Pancreas (tissue), 10 donors: ENCODE results near the gene MAGEE1. TPM values are rescaled to one million over a fixed set of nuclear protein-coding genes. Genes with fewer than 3 reads are reported as not detected.

Experiments used
- ATAC-seq, 4 donors: fragments of 200-7000 bp; cut with Tn5 transposase; one replicate each; pipeline versions ENCODE4 v1.8.0 to v1.9.1; 2020; ENCODE audit warnings: mild to moderate bottlenecking in 4 of 4, moderate library complexity in 4 of 4
- DNase-seq, 6 donors: peaks; one replicate each; pipeline ENCODE4 v3.0.0-alpha.2; 2020
- FAIRE-seq: peaks from 2 replicates; lab custom pipeline; 2012; peaks lifted over from hg19 to GRCh38; lab: Jason Lieb, UNC
- H3K27ac ChIP-seq, 4 donors: fragments of 200-600 bp; sonication (generic); 1 replicate in 3 of 4; 2 replicates in 1 of 4; pipeline versions ENCODE4 v1.5.0 to v1.8.0; 2020
- H3K27me3 ChIP-seq, 4 donors: fragments of 200-600 bp; one replicate each; pipeline ENCODE4 v1.8.0; 2021
- H3K36me3 ChIP-seq, 3 donors: fragments of 200-600 bp; sonication (generic) in 1 of 3; one replicate each; pipeline versions ENCODE4 v1.5.0 to v1.8.0; 2020 to 2021
- H3K4me1 ChIP-seq, 3 donors: fragments of 200-600 bp; one replicate each; pipeline ENCODE4 v1.8.0; 2021
- H3K4me3 ChIP-seq, 4 donors: fragments of 200-600 bp; sonication (generic) in 2 of 4; one replicate each; pipeline versions ENCODE4 v1.5.0 to v1.8.0; 2020 to 2021
- H3K9me3 ChIP-seq, 4 donors: fragments of 200-600 bp; one replicate each; pipeline ENCODE4 v1.8.0; 2021
- WGBS, 2 donors: extraction: QIAGEN DNeasy Blood & Tissue Kit; methylation state at CpG; one replicate each; pipeline ENCODE4 v1.1.7; 2013; 5-methylcytosine and 5-hydroxymethylcytosine counted together
- intact Hi-C, 3 donors: fragments of 100-400 bp; cut with DNase I; formaldehyde crosslinking; loops; one replicate each; pipeline versions ENCODE4 v1.11.1 to v1.14.2; 2022
- polyA plus RNA-seq, 2 donors: library from polyadenylated mRNA; stranded (reverse); fragments of 200-250 nt; gene quantifications; one replicate each; pipeline ENCODE4 v1.2.3, GENCODE V29; 2013
- total RNA-seq, 6 donors: library from RNA; stranded (reverse); fragmentation: NEBNext Ultra II Directional in 4 of 6; extraction: Animal tissue kit (Norgen Biotek cat#: 25700) in 4 of 6; gene quantifications; one replicate each; pipeline versions ENCODE4 v1.2.1 to v1.2.4, GENCODE V29; 2021 to 2023
- TF ChIP-seq, protein P1 (sequence below), 4 donors: fragments of 200-600 bp; sonication (generic) in 3 of 4; IDR thresholded peaks; one replicate each; pipeline versions ENCODE4 v1.5.0 to v1.8.0; 2021; ENCODE audit warnings: antibody characterized with exemption in 4 of 4
- donor health status: healthy with polysubstance abuse.
- donor health status: DM: no; HTN: no; CAD: no; lungs with moderate emphysema.
- donor health status: DM: no; HTN: no; CAD: no.
- donor health status: control.
- donor health status: control.
- donor health status: Bipolar disorder and iron deficiency.
- donor health status: DM: yes; HTN: yes; CAD: no.
- donor health status: DM: no; HTN: no; CAD: no.
- donor health status: DM: no; HTN: no; CAD: no.
- donor health status: DM: yes; HTN: yes; CAD: no.

MAGEE1 gene
- total and polyA plus RNA-seq, 8 donors = 1.4 to 3.0 (median 2.0) TPM

DNA sequence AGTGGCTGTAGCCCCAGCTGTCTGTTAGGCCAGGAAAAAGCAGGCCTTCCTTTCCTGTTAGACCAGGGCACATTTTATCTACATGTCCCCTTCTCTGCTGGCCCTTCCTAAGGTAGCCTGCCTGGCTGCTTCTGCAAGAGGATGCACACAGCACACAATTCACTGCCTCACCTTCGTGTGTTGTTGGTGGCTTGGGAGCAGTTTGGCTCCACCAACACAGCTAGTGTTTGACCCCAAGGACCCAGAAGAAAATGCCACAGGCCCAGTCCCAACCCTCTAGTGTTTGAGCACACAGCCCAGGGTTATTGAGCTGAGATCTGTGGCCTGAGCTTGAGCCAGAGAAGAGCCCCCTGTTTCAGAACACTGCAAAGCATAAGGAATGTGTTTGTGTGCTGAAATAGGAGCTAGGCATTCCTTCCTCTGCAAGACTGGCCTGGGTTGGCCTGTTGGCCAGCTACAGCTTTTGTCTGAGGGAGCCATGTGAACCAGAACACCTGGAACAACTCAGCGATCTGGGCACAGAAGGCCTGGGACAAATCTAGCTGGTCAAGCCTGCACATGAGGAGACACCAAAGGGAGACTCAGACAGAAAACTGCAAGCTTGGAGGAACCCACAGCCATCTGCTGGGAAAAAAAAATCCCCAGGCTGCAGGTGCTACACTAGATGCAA is 26.4 kb downstream of the MAGEE1 start:
- ATAC-seq (peak; percentile 97 to 98 (median 97)), FAIRE-seq (no peak), DNase-seq (peak in 5 of 6 donors; percentile 40 to 66 (median 63))
- intact Hi-C loops = no loop called here
- Histone ChIP-seq H3K27ac (peak overlapping the region in 1 of 4 donors; percentile 2), H3K27me3 (peaks cover 0 to 2% (median 0%) of the 10 kb centered on the region in 4 donors), H3K4me3 (no peak overlapping the region), H3K9me3 (peaks cover 0 to 2% (median 0%) of the 10 kb centered on the region in 4 donors), H3K36me3 (no peaks in the 10 kb centered on the region), H3K4me1 (peaks cover 0 to 4% (median 0%) of the 10 kb centered on the region in 3 donors)
- TF ChIP-seq, protein P1, sequence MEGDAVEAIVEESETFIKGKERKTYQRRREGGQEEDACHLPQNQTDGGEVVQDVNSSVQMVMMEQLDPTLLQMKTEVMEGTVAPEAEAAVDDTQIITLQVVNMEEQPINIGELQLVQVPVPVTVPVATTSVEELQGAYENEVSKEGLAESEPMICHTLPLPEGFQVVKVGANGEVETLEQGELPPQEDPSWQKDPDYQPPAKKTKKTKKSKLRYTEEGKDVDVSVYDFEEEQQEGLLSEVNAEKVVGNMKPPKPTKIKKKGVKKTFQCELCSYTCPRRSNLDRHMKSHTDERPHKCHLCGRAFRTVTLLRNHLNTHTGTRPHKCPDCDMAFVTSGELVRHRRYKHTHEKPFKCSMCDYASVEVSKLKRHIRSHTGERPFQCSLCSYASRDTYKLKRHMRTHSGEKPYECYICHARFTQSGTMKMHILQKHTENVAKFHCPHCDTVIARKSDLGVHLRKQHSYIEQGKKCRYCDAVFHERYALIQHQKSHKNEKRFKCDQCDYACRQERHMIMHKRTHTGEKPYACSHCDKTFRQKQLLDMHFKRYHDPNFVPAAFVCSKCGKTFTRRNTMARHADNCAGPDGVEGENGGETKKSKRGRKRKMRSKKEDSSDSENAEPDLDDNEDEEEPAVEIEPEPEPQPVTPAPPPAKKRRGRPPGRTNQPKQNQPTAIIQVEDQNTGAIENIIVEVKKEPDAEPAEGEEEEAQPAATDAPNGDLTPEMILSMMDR (IDR thresholded peaks at IDR 0.05) = no peak
- WGBS, 2 donors = 26 to 31% methylated on average over 2 of the region's 2 CpGs

DNA sequence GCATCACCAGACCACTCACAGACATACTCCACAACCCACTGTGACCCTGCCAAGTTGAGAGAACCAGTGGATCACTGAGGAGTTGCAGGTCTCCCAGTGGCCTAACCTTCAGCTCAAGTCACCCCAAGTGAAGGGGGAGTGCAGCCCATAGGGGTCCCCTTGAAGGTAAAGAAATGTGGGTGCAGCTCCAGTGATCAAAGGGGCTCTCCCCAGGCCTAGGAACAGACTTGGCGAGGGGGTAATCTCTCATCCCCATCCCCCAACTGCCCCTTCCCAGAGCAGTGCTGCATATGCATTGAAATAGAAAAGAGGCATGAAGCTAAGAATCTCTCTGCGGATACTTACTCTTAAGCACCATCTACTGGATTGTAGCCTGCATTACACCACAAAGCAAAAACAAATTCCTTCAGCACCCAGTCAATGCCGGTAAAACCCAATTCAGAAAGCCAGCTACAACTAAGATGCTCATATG is 27.0 kb downstream of the MAGEE1 start:
- Histone ChIP-seq H3K27me3 (no peaks in the 10 kb centered on the region), H3K4me1 (peaks cover 0 to 4% (median 0%) of the 10 kb centered on the region in 3 donors), H3K9me3 (peaks cover 0 to 2% (median 0%) of the 10 kb centered on the region in 4 donors), H3K4me3 (no peak overlapping the region), H3K27ac (peak overlapping the region in 1 of 4 donors; percentile 2), H3K36me3 (no peaks in the 10 kb centered on the region)
- ATAC-seq = peak; percentile 80 to 96 (median 90)
- TF ChIP-seq, protein P1 (IDR thresholded peaks at IDR 0.05) = peak in 3 of 4 donors; percentile 31 to 38 (median 36)
- DNase-seq = peak in 1 of 6 donors; percentile 13
- no peak for FAIRE-seq
- intact Hi-C loops = no loop called here
- WGBS, 2 donors = 20 to 23% methylated on average over 3 of the region's 3 CpGs

DNA sequence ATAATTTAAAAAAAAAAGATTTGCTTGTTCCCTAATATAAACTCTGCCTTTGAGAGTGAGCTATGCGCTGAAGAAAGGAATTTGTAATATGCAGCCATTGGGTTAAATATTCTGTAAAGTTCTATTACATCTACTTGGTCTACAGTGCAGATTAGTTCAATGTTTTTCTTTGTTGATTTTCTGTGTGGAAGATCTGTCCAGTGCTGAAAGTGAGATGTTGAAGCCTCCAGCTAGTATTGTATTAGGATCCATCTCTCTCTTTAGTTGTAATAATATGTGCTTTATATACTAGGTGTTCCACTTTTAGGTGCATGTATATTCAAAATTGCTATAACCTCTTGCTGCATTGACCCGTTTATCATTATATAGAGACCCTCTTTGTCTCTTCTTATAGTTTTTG is 49.8 kb downstream of the MAGEE1 start:
- 32 to 74% methylated on average over 2 of the region's 2 CpGs for WGBS, 2 donors
- DNase-seq (no peak), ATAC-seq (no peak), FAIRE-seq (no peak)
- no peak overlapping the region for H3K4me3 ChIP-seq
- no peak overlapping the region for H3K27ac ChIP-seq
- H3K27me3 ChIP-seq = no peaks in the 10 kb centered on the region
- TF ChIP-seq, protein P1 (IDR thresholded peaks at IDR 0.05) = no peak
- peaks cover 0 to 3% (median 0%) of the 10 kb centered on the region in 4 donors for H3K9me3 ChIP-seq
- intact Hi-C loops = no loop called here
- no peaks in the 10 kb centered on the region for H3K36me3 ChIP-seq
- H3K4me1 ChIP-seq = no peaks in the 10 kb centered on the region
